Middle frontal gyrus (tissue), 1 donor: ENCODE measurements around the gene TBX5.
A peak's percentile ranks its signal among the peaks of the same experiment; 100 is the strongest.
"Not testable (repeated sequence)": the region's sequence is repeated elsewhere in the genome, so short reads cannot be mapped to it uniquely, and the experiment has no call there.

ENCODE experiments used
- DNase-seq: peaks from one replicate; pipeline ENCODE4 v3.0.0-alpha.2; 2015; ENCODE audit warnings: low spot score; ENCODE audit errors: extremely low spot score

The TBX5 gene

DNA sequence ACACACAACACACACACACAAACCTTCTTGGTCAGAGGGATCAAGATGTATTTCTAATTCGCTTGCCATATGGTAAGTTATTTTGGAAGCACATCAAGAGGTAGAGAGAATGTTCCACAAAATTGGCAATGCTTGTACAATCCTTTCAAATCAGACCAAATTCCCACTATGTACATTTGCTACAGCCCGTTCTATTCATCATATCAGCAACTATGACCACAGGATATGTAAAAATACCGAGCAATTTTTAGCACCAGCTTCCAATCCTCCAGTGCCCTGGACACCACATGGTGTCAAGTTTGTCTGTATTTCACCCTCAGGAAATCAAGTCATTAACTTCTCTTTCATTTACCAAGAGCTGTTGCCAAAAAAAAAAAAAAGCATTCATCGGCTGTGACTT, 21.2 kb downstream of the TBX5 start:
- no peak for DNase-seq

DNA sequence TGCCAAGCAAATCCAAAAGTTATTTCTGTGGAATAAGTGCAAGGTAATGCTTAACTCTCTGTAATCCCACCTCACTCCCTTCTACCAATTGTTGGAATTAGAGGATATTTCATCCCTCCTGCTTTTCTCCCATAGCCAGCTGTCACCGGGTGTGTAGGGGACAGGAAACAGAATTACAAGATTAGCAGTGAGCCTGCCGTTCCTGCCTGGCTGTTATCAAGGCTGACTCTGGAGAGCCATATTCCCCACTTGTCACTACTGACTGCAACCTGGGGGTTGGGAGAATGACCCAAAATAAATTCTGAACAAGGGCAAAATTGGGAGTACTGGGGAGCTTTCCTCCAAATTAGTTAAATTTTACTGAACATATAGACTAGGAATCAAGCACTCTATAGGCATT, 24.8 kb downstream of the TBX5 start:
- no peak for DNase-seq

DNA sequence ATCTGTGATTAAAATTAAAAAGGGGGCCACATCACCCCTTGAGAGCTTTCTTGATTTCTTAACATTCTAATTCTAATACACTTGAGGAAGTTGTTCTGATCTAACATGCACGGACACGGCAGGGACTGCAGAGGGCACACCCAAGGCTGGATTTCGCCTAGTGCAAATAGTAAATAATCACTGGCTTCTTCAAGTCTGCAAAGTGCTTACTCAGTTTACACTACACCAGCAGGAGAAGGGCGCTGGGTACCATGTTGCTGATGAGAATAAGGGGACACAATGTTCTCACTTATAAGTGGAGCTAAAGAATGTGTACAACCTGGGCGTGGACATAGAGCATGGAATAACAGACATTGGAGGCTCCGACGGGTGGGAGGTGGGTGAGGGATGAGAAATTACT, 34.2 kb downstream of the TBX5 start:
- no peak for DNase-seq

DNA sequence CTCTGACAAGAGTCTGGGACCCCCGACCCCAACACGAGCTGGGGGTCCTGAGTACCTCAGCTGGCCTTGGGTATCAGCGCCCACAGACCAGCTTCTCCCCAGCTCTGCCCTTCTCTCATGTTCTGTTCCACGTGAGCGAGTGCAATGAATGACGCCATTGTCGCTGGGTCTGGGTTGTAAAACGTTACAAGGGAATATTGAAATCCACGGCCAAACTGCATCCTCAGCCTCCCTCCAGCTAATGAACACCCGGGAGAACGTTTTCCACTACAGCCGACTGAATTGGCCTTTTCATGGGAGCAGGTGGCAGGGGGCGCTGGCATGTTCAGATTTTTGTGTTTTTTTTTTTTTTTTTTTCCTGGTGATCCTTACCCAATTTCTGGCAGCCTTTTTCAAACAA, 34.7 kb downstream of the TBX5 start:
- DNase-seq: peak; percentile 8

DNA sequence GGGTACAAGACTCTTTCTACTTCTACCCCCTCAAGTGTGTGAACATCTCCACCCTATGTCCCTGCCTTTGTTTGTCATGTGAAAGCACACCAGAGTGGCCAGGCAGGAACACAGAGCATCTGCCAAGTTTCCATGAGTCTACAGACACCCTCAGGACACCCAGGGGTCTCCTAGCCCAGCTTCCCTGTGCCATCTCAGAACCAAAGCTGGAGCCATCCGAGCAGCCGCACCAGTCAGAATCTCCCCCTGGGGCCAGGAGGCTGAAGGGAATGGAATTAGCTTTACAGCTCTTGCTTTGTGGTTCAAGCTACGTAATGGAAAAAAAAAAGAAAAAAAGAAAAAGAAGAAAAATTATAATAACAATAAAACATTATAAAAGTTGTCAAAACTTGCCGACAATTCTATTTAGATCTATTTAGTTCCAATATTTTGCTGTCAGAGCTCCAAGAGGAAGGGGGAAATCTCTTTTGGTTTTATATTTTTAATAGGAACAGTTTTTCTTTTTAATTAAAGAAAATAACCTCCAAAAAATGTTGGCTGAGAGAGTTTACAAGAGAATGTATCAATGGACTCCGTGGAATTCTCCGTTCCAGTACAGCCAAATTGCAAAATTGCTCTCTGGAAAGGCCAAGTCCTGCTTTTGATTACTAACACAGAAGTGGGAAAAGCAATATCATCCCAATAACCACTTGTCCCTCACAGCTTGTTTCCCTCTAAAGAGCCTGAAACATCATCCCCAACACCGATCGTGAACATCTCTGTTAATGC, 37.1 kb downstream of the TBX5 start:
- no peak for DNase-seq

DNA sequence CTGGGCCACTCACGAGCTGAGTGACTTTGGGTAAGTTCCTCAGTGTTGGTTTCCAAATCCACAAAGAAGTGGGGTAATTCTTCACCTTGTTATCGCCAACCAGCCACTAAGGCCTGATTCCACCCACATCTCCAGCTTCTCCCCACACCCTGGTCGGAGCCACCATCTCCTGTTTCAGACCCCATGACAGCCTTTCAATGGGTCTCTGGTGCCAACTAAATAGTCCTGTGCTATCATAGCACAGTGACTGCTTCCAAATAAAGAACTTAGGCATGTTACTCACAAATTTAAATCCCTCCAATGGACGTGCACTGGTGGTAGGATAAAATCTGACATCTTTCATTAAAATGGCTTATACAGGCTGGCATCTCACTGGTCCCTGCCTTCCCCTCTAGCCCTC, 44.0 kb downstream of the TBX5 start:
- no peak for DNase-seq

DNA sequence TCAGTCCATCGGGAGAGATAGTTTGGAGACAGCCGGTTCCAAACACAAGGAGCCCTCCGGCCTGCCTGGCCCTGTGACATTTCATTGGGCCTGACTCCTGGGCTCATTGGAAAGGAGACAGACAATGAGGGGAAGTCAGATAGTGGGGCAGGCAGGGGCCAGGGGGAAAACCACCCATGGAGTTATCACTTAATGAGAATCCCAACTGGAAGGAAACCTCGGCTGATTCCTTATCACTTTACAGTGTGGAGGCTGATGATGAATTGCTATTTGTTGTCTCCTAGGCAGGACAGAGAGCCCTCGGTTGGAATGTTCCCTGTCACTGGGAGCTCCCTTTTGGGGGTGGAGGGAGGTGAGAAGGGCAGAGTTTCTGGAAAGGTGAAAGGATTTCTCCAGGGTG, 44.4 kb downstream of the TBX5 start:
- DNase-seq: no peak

DNA sequence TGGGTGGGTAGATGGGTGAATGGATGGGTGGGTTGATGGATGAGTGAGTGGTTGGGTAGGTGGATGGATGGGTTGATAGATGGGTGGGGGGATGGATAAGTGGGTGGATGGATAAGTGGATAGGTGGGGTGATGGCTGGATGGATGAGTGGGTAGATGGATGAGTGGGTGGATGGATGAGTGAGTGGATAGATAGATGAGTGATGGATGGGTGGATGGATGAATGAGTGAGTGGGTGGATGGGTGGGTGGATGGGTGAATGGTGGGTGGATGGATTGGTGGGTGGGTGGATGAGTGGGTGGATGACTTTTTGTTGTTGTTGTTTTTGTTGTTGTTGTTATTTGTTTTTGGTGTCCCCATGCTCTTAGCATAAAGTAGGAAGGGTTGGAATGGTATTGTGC, 45.5 kb downstream of the TBX5 start:
- DNase-seq: no peak

DNA sequence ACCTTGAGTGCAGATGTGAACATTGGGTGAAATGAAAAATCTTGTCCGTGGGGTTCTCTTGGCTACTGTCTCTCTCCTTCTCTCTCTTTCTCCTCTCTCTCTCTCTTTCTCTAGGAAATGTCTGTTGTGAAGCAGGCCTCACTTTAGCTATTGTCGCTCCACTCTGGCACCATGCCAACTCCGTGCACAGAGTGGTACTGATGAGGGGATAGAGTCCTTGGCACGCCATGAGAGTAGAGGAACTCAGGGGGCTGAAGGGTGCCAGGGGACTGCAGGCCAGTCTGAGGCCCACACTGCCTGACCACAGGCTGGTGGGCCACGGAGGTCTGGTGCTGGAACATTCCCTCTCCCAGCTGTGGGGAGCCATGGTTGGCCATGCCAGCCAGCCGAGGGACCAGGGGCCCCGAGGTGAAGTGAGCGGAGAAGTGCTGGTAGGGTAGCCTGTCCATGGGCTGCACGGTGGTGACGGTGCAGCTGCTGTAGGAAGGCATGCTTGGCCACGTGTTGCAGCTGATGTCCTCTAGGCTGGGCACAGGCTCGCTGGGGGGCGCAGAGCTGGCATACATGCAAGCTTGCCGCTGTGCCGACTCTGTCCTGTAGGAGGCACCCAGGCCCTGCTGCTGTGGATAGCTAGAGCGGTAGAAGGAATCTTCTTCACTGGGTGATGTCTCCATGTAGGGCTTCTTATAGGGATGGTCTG, 50.4 kb downstream of the TBX5 start:
- DNase-seq: no peak

DNA sequence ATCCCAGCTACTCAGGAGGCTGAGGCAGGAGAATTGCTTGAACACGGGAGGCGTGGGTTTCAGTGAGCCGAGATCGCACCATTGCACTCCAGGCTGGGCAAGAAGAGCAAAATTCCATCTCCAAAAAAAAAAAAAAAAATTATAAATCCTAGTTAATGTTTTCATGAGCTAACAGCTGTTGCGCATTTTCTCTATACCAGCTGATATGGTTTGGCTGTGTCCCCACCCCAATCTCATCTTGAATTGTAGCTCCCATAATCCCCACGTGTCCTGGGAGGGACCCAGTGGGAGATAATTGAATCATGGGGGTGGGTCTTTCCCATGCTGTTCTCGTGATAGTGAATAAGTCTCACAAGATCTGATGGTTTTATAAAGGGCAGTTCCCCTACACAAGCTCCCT, 56.7 kb downstream of the TBX5 start:
- DNase-seq: not testable (repeated sequence)

DNA sequence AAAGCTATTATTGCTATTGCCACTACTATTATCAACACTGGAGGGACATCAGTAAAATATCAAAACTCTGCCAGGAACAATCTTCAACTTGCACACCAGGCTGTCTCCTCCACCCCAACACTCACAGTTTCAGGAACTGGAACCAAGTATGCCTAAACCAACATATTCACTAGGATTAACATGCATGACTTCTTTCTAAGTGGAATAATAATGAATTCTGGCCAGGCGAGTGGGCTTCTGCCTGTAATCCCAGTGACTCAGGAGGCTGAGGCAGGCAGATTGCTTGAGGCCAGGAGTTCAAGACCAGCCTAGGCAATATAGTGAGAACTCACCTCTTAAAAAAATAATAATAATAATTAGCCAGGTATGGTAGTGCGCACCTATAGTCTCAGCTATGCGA, 58.1 kb downstream of the TBX5 start:
- DNase-seq: no peak

DNA sequence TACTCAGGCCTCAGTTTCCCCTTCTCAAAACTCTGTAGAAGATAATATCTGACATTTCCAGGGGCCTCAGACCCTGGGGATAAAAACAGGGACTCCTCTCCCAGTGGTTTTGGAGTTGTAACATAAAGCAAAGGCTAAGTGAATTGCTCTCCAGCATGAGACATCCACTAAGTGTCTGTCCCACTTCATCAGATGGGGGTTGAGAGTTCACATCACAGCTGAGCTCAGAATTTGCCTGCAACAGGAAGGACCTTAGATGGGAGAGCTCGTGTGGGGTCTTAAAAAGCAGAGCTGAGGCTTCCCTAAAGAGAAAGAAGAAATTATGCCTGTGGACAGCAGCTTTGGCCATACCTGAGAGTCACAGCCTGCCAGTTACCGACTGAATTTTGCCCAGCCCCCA, 61.1 kb downstream of the TBX5 start:
- no peak for DNase-seq

DNA sequence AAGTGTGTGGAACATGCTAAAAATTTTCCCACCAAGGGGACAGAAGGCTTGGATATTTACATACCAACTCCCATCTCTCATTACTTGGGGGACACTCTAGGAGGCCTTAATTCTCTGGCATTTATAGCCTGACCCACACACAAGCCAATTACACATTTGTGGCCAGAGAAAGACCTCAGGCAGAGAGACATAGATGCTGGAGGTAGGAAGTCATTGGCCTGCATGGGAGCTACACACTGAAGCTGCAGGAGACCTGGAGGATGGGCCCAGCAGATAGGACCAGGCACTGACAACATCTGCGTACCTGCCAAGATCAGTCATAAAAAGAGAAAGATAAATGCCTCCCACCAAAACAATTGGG, 61.7 kb downstream of the TBX5 start:
- no peak for DNase-seq

DNA sequence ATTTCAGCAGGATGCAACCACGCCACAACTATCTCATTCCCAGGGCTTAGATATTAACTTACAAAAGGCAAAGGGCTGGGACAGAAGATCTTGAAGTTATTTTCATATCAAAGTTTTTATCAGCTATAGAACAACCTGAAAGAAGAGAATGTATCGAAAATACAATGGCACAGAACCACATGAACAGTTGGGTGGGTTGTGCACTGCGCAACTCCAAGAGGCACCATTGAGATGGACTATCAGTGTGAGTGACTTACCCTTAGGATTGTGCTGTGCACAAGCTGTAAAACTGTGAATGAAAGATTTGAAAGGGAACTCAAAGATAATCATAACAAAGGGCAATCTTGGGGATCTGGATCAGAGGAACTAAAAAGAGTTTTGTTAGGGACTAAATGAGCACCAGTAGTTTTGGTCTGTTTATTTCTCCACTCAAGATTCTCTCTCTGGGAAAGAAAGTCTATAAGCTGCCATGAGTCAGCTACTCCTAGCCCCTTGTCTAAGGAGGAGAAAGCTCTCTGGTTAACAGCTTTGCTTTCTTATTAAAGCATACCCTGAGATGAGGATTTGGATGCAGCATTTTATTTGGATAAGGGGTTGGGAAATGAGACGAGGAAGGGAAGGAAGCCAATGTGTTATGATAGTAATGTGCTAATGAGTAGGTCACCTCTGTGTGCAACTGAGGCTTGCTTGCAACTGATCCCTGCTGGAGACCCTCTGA, 62.2 kb downstream of the TBX5 start:
- DNase-seq: no peak

DNA sequence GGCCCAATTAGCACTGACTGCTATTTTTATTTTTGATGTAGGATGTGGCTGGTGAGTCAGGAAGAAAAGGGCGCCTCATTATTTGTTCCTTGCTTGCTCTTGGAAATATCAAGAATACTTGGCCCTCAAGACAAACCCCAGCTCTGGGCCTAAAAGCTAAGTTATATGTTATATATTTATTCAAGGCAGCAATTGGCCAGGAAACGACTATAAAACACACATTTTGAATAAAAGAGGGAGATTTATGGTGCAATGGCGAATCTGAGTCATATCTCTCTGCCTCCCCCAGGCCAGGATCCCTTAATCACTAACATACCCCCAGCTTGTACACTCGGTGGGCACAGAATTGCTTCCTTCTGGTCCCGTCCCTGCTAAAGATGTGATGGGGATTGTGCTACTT, 63.3 kb downstream of the TBX5 start:
- DNase-seq: no peak

DNA sequence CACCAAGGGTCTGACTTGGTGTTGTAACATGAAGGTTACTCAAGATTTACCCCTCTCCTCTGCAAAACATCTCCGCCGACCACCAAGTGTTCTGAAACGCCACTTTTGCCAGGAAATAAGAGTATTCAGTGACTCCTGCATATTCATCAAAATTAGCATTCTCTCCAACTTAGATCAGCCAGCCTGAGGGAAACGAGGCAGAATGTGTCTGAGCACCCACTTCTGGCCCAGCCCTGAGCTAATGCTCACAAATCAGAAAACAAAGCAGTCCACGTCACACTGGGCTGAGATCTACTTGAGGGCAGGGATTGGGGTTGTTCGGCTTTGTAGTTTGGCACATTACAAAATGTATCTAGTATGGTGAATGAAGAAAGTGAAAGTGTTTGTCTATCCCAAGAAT, 64.3 kb downstream of the TBX5 start:
- DNase-seq: no peak

DNA sequence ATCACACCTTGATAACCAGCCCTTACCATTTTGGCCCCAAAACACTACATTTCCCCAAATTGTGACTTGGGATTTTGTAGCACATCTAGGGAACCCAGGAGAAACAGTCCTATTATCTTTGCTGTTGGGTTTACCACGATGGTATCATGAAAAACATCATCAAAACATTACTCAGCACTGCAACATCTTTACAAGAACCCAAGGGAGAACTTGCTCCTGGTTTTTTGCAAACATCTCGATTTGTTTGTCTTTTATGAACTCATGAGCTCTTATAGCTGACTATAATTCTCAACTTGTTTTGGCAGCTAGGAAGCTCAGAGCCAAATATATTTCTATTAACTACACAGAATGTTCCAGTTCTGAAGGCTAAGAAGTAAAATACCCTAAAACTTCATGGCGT, 65.7 kb downstream of the TBX5 start:
- no peak for DNase-seq

DNA sequence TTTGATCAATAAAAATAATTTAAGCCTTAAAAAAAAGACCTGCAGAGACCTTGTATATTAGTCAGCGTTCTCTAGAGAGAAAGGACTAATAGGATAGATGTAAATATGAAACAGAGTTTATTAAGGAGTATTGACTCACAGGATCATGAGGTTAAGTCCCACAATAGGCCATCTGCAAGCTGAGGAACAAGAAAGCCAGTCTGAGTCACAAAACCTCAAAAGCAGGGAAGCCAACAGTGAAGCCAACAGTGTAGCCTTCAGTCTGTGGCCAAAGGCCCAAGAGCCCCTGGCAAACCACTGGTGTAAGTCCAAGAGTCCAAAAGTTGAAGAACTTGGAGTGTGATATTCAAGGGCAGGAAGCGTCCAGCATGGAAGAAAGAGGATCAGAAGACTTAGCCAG, 66.3 kb downstream of the TBX5 start:
- DNase-seq: no peak

DNA sequence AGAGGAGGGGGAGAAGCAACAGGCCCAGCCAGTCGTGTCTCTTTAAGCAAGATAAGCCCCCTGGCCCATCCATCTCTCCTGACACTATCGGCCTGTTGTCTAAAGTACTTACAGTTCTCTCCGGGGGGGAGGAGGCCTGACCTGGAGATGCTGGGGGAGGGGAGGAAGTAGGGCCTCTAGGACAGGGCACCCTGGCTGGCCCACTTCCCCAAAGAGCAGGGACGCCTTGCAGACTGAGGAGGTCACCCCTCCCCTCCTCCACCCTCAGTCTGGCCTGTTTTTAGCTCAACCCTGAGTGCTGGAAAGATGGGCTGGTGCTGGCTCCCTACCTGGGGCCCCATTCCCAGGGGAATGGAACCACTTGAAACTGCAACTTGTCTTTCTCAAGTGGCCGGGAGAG, 70.3 kb downstream of the TBX5 start:
- DNase-seq: no peak

DNA sequence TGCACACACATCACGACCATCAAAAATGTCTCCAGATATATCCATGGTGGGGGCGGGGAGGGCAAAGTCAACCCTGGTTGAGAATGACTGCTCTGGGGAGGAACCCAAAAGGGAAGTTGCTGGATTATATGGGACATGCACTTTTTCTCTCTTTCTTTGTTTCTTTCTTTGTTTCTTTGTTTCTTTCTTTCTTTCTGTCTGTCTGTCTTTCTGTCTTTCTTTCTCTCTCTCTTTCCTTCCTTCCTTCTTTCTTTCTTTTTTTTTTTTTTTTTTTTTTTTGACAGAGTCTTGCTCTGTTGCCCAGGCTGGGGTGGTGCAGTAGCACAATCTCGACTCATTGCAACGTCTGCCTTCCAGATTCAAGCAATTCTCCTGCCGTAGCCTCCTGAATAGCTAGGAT, 71.5 kb downstream of the TBX5 start:
- no peak for DNase-seq

DNA sequence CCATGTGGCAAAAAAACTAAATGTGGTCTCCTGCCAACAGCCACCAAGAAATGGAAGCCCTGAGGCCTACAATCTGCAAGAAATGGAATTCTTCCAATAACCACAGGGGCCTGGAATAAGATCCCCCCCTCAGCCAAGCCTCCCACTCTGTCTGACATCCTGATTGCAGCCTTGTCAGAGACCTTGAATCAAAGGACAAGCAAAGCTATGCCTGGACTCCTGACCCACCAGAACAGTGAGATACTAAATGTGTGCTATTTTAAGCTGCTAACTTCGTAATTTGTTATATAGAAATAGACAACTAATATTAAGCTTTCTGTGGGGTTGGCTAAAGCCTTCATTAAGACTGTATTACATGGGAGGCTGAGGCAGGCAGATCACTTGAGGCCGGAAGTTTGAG, 77.7 kb downstream of the TBX5 start:
- DNase-seq: no peak

DNA sequence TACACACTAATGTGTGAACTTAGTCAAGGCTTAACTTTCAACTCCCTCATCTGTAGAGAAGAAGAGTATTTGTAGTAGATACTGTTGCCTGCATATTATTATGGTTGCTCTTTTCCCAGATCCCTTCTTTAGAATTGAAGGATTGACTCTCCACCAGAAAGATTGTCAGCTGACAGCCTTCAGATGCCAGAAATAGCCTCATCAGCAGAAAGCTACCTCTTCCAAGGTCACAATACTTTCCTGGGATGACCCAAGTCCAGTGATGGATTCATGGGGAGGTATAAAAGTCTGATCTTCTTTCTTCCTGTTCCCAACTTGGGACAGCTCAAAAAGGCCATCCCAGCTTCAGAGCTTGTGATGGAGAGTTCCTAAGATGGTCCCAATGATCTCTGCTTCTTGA, 78.2 kb downstream of the TBX5 start:
- DNase-seq: no peak

DNA sequence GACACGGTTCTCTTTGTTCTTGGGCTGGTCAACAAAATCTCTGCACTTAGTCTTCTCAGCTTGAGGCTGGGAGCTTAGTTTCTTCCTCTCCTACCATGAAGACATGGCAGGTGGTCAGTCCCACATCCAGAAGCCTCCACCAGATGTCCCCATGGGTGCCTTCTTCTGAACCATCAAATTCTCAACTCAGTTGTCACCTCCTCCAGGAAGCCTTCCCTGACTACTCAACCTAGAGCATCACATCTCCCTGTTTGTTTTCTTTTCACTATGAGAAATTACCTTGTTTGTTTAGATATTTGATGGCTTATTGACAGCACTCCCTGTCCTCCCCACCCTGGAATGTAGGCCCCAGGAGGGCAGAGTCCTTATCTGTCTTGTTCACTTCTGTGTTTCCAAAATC, 84.4 kb downstream of the TBX5 start:
- DNase-seq: no peak
